ENCODE measurements around the gene FRYL.

The FRYL gene

DNA sequence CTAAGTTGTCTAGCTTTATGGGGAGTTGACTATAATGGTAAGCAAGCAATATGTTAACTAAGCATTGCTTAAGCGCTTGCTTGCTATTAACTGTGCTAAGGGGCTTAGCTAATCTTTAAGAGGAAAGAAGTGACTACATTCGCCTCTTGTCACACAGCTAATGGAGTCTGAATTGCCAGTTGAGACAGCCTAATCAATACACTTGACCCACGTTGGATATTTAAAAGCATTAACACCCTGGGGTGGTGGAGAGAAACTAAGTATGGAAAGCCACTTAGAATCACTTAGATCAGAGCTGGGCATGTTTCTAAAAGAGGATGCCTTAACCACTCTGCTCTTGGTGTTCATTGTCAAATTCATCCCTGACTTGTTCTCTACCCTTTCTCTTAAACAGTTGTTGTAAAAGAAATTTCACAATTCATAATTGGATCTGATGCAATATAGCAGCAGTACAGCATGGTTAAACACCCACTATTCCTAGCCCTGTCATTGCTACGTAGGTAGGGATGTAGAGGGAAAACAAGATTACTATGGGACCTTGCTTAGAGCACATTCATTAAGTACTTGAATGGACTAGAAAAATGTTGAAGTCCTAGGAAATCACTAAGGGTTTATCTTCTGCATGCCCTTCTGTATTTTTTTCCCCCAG is 286.5 kb downstream of the FRYL start:
- TF ChIP-seq, protein P1, sequence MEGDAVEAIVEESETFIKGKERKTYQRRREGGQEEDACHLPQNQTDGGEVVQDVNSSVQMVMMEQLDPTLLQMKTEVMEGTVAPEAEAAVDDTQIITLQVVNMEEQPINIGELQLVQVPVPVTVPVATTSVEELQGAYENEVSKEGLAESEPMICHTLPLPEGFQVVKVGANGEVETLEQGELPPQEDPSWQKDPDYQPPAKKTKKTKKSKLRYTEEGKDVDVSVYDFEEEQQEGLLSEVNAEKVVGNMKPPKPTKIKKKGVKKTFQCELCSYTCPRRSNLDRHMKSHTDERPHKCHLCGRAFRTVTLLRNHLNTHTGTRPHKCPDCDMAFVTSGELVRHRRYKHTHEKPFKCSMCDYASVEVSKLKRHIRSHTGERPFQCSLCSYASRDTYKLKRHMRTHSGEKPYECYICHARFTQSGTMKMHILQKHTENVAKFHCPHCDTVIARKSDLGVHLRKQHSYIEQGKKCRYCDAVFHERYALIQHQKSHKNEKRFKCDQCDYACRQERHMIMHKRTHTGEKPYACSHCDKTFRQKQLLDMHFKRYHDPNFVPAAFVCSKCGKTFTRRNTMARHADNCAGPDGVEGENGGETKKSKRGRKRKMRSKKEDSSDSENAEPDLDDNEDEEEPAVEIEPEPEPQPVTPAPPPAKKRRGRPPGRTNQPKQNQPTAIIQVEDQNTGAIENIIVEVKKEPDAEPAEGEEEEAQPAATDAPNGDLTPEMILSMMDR (IDR thresholded peaks at IDR 0.05): no peak

DNA sequence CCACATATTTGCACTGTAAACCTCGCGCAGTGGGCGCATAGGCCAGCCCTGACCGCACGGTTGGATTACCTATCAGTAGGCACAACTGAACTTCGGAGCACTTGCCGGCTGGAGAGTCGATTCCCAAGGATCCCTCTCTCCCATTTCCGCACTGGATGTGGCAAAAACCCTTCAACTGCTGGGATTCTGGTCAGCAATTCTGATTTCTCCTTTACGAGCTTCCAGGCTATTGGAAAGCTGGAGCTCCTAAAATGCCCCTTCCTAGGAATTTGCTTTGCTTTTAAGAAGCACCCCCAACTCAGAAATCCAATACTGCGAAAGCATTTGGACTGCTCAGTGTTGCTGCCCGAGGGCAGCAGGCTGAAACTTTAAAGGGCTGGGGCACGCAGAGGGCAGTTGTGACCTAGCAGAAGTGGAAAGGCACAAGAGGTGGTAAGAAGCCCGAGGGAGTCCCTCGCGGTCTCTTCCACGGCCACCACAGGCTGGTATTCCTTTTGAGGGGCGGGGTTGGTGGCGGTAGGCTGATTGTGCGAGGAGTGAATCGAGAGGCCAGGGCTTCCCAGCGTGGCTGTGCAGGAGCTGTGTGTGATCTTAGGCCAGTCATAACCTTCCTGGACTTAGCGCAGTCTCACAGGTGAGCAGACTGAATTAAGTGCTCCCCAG is 288.4 kb downstream of the FRYL start:
- TF ChIP-seq, protein P1 (IDR thresholded peaks at IDR 0.05): no peak

DNA sequence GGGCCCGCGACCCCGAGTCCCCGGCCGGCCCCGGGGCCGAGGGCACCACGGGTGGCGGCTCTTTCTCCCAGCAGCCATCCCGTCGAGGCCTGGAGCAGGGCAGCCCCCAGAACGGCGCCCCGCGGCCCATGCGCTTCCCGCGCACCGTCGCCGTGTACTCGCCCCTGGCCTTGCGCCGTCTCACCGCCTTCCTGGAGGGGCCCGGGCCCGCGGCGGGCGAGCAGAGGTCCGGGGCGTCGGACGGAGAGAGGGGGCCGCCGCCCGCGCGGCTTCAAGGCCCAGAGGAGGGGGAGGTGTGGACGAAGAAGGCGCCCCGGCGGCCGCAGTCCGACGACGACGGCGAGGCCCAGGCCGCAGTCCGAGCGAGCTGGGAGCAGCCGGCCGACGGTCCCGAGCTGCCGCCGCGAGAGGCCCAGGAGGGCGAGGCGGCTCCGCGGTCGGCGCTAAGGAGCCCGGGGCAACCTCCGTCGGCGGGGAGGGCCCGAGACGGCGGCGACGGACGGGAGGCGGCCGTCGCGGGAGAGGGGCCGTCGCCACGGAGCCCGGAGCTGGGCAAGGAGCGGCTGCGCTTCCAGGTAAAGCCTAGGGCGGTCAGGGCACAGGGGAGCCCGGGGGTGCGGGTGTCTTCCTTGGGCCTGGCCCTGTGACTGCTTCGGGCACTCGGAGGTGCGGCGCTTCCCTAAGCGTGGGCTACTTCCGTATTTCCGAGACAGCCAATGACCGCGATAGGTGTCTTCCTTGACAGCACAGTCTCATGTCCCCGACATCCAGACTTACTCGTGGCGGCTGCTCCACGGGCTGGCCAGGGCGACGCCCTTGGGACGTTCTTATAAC is 289.2 kb downstream of the FRYL start:
- TF ChIP-seq, protein P1 (IDR thresholded peaks at IDR 0.05): no peak

DNA sequence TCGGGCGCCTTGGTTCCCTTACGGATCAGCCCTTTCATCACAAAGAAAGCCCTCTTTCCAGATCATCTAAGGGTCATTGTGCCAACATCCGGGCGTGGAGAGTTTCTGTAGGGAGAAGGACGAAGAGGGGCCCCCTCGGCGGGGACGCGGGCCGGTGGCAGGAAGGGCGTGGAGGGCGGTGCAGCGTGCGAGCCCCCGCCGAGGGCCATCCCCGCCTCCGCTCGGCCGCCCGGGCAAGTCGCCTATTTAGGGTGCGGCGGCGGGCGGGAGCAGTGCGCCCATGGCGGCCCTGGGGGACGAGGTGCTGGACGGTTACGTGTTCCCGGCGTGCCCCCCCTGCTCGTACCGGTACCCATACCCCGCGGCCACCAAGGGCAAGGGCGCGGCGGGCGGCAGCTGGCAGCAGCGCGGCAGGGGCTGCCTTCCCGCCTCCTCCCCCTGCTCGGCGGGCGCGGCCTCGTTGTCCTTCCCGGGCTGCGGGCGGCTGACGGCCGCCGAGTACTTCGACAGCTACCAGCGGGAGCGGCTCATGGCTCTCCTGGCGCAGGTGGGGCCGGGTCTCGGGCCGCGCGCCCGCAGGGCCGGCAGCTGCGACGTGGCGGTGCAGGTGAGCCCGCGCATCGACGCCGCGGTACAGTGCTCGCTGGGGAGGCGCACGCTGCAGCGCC is 289.9 kb downstream of the FRYL start, which contains the start of gene ZAR1:
Gene ZAR1, plus strand, starts transcription at position 241 of the 668 bp plus-strand sequence. Its CDS starts 40 bp downstream, at position 281.
- TF ChIP-seq, protein P1 (IDR thresholded peaks at IDR 0.05): no peak

DNA sequence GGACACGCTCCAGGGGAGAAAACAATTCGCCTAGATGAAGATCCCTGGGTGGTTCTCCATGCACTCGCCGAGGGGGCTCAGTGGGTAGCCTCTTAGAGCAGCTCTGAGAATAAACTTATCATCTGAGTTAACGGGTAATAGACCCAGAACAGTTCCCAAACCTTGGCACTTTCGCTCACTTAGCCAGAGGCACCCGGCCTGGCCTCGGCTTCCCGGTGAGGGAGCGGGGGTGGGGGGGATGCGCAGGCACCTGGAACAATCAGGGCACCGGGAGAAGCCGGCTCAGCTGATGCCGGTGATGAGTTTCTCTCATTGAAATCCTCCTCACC is 290.4 kb downstream of the FRYL start:
- TF ChIP-seq, protein P1 (IDR thresholded peaks at IDR 0.05): no peak

DNA sequence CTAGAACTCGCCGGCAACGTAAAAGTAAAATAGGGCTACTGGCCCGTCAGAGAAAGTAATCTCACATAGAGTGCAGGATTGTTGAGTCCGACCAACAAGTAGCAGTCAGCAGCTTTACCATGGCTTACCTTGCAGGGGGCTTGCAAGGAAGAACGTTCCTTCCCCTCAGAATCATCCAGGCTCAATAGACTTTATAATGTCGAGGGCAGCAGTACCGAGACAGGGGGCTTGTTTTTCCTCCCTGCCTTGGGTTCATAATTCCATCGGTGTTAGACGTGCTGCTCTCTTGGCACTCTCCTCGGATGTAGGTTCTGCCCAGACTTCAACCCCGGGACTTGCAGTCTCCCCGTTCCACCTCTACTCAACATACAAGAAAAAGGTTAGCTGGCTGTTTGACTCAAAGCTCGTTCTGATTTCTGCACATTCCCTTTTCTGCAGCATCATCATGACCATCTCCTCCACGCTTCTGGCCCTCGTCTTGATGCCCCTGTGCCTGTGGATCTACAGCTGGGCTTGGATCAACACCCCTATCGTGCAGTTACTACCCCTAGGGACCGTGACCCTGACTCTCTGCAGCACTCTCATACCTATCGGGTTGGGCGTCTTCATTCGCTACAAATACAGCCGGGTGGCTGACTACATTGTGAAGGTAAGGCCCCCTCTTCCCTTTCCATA is 295.4 kb downstream of the FRYL start:
- TF ChIP-seq, protein P1 (IDR thresholded peaks at IDR 0.05): no peak

Measured in LNCAP (cell line).